SK-N-SH treated with all-trans-retinoic acid at 6 μM for 48 hours (cell line): Measurements from ENCODE around the gene TRAK1.

Experiments
- ATAC-seq: fragments of 200-7000 bp; cut with Tn5 transposase; 3 replicates; pipeline ENCODE4 v1.9.1; 2020; ENCODE audit warnings: mild to moderate bottlenecking, moderate library complexity
- ARNTL ChIP-seq: fragments of 450-650 bp; formaldehyde crosslinking; IDR thresholded peaks from 2 replicates; pipeline ENCODE4 v1.5.0; 2020; ENCODE audit warnings: low read depth, mild to moderate bottlenecking, moderate library complexity, borderline replicate concordance
- BACH2 ChIP-seq: fragments of 250-450 bp; sonication (Bioruptor Pico); IDR thresholded peaks from 2 replicates; pipeline ENCODE4 v1.9.0; 2021; ENCODE audit warnings: mild to moderate bottlenecking, borderline replicate concordance
- CSDC2 ChIP-seq: fragments of 250-450 bp; sonication (Bioruptor Pico); IDR thresholded peaks from 2 replicates; pipeline ENCODE4 v1.5.0; 2020; ENCODE audit warnings: mild to moderate bottlenecking, moderate library complexity
- CSRNP3 ChIP-seq: fragments of 250-450 bp; sonication (Bioruptor Pico); IDR thresholded peaks from 2 replicates; pipeline ENCODE4 v1.5.1; 2021; ENCODE audit warnings: mild to moderate bottlenecking, moderate library complexity
- GLIS3 ChIP-seq: fragments of 250-450 bp; sonication (Bioruptor Pico); IDR thresholded peaks from 2 replicates; pipeline ENCODE4 v1.5.0; 2020; ENCODE audit warnings: mild to moderate bottlenecking, moderate library complexity
- ISL1 ChIP-seq: fragments of 250-450 bp; sonication (Bioruptor Pico); IDR thresholded peaks from 2 replicates; pipeline ENCODE4 v2.1.2; 2022; ENCODE audit warnings: mild to moderate bottlenecking, moderate library complexity
- OSR1 ChIP-seq: fragments of 250-450 bp; sonication (Bioruptor Pico); IDR thresholded peaks from 2 replicates; pipeline ENCODE4 v1.8.0; 2022; ENCODE audit warnings: moderate library complexity, mild to moderate bottlenecking, inconsistent platforms
- PATZ1 ChIP-seq: fragments of 250-450 bp; sonication (Bioruptor Pico); IDR thresholded peaks from 2 replicates; pipeline ENCODE4 v1.8.0; 2020; ENCODE audit warnings: mild to moderate bottlenecking, moderate library complexity, borderline replicate concordance
- POU6F1 ChIP-seq: fragments of 250-450 bp; sonication (Bioruptor Pico); IDR thresholded peaks from 2 replicates; pipeline ENCODE4 v1.8.0; 2021; ENCODE audit warnings: low read depth, mild to moderate bottlenecking, moderate library complexity, borderline replicate concordance
- PPARA ChIP-seq: fragments of 250-450 bp; sonication (Bioruptor Pico); IDR thresholded peaks from 2 replicates; pipeline ENCODE4 v1.5.0; 2020; ENCODE audit warnings: mild to moderate bottlenecking, borderline replicate concordance
- TCF4 ChIP-seq: fragments of 250-450 bp; sonication (Bioruptor Pico); IDR thresholded peaks from 2 replicates; pipeline ENCODE4 v1.8.0; 2021; ENCODE audit warnings: mild to moderate bottlenecking, moderate library complexity, borderline replicate concordance
- TSHZ2 ChIP-seq: fragments of 250-450 bp; sonication (Bioruptor Pico); IDR thresholded peaks from 2 replicates; pipeline ENCODE4 v1.5.0; 2020; ENCODE audit warnings: mild to moderate bottlenecking, moderate library complexity
- ZC3H10 ChIP-seq: fragments of 250-450 bp; sonication (Bioruptor Pico); IDR thresholded peaks from 2 replicates; pipeline ENCODE4 v1.5.1; 2021; ENCODE audit warnings: mild to moderate bottlenecking, moderate library complexity
- ZFP3 ChIP-seq: fragments of 250-450 bp; sonication (Bioruptor Pico); IDR thresholded peaks from 2 replicates; pipeline ENCODE4 v1.5.0; 2020; ENCODE audit warnings: mild to moderate bottlenecking, moderate library complexity
- ZFP30 ChIP-seq: fragments of 450-650 bp; formaldehyde crosslinking; IDR thresholded peaks from 2 replicates; pipeline ENCODE4 v1.5.0; 2022; ENCODE audit warnings: mild to moderate bottlenecking, moderate library complexity
- ZNF565 ChIP-seq: fragments of 450-650 bp; formaldehyde crosslinking; conservative IDR thresholded peaks from 2 replicates; pipeline ENCODE4 v1.5.0; 2020; ENCODE audit warnings: low read depth, mild to moderate bottlenecking, moderate library complexity
- ZNF70 ChIP-seq: fragments of 450-650 bp; formaldehyde crosslinking; IDR thresholded peaks from 2 replicates; pipeline ENCODE4 v1.5.0; 2020; ENCODE audit warnings: mild to moderate bottlenecking, moderate library complexity
- ZNF8 ChIP-seq: fragments of 450-650 bp; formaldehyde crosslinking; IDR thresholded peaks from 2 replicates; pipeline ENCODE4 v1.5.0; 2020; ENCODE audit warnings: mild to moderate bottlenecking, moderate library complexity

The TRAK1 gene

GRCh38 chr3:42077785-42078184, 13.4 kb upstream of the TRAK1 start:
- ATAC-seq = no peak
- TF ChIP-seq ZNF70 (CRISPR knock-in tag) = no peak
- TF ChIP-seq ZFP3 (CRISPR knock-in tag) = no peak
- TF ChIP-seq ZFP30 (CRISPR knock-in tag) = no peak
- no peak for TF ChIP-seq OSR1 (CRISPR knock-in tag)
- TF ChIP-seq PPARA = no peak
- TF ChIP-seq TCF4 (CRISPR knock-in tag) = no peak
- no peak for TF ChIP-seq ARNTL (CRISPR knock-in tag)
- TF ChIP-seq CSRNP3 = no peak
- TF ChIP-seq ZNF8 (CRISPR knock-in tag) = no peak
- TF ChIP-seq ZC3H10 = no peak
- no peak for TF ChIP-seq TSHZ2 (CRISPR knock-in tag)
- no peak for TF ChIP-seq ZNF565
- TF ChIP-seq POU6F1 (CRISPR knock-in tag) = no peak
- no peak for TF ChIP-seq GLIS3 (CRISPR knock-in tag)

- no peak for ATAC-seq
- TF ChIP-seq ZNF70 (CRISPR knock-in tag) (no peak), TSHZ2 (CRISPR knock-in tag) (no peak), ISL1 (CRISPR knock-in tag) (no peak), CSDC2 (CRISPR knock-in tag) (no peak), BACH2 (CRISPR knock-in tag) (no peak), ZFP30 (CRISPR knock-in tag) (no peak), ZNF565 (no peak), CSRNP3 (no peak), PATZ1 (no peak), ZNF8 (CRISPR knock-in tag) (no peak)
These were observed 12.5 kb upstream of the TRAK1 start for GRCh38 chr3:42078677-42079076.
